Measurements from ENCODE around the gene THAP10.

- TF ChIP-seq CTCF (conservative IDR thresholded peaks at IDR 0.05; ENCODE audit: low read depth, low read length) (no peak), EZH2phosphoT487 (IDR thresholded peaks at IDR 0.05; ENCODE audit: borderline replicate concordance, low read length) (no peak)
Observed at GRCh38 chr15:70920981-70921696, 28.9 kb upstream of the THAP10 start.
